ENCODE measurements around the gene BRSK1. TPM values are rescaled to one million over a fixed set of nuclear protein-coding genes. Genes with fewer than 3 reads are reported as not detected.

BRSK1 gene
- total and polyA plus RNA-seq, 10 of the 15 experiments (the other 5 are each of a cell fraction or from before 2014, with no cell fraction given) = 0.03 to 0.76 (median 0.25) TPM; not detected in 4

DNA sequence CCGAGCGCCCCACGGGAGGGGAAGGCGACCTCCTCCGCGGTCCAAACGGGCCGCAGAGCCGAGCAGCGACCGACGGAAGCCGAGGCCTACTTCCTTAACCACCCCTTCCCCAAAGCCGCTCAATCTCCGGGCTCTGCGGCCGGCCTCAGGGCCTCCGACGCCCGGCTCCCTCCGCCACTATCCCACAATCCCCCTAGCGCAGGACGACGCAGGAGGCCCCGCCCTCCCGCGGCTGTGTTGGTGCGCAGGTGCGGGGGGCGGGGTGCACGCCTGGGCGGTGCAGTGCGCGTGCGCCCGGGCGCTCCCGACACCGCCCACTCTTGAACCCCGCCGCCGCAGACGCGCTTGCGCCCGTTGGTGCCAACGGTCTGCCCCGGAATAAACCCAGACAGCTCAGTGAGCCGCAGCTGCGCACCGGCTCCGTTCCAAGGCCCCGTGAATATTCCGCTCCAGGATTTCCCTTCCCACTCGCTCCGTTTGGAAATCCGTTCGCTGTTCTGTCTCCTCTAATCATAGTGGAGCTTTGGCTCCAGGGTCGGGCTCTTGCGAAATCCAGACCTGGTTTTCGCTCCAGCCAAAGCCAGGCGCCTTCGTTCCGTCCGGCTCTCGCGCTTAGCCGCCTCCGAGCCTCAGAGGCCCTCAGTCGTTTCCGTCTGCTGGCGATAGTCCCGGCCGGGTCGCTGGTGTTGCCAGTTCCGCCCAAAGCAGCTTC lies 24.8 kb upstream of the BRSK1 start, which contains the start of gene PPP6R1:
TSS of gene PPP6R1 (minus strand) at position 190 of the 712 bp plus-strand sequence. CDS start 11,914 bp downstream, outside the sequence.
- Histone ChIP-seq H3K9ac (ENCODE audit: control insufficient read depth, insufficient read depth, low read length) (peak within 1 kb of the TSS; percentile 95), H3K4me1 (ENCODE audit: control insufficient read depth, insufficient read depth, low read length) (peaks cover 7% of the 10 kb centered on the region), H3K4me2 (ENCODE audit: control insufficient read depth, insufficient read depth) (peak within 1 kb of the TSS; percentile 96), H3K27me3 (replicated peaks in 1 of 2; ENCODE audit: control insufficient read depth in 2 of 2, insufficient read depth in 2 of 2, low read length in 1 of 2) (no peaks in the 10 kb centered on the region), H3K9me3 (replicated peaks; ENCODE audit: control insufficient read depth, insufficient read depth, low read length) (no peaks in the 10 kb centered on the region), H2AFZ (ENCODE audit: control insufficient read depth, low read depth, low read length) (peak within 1 kb of the TSS; percentile 97), H3K27ac (ENCODE audit: control insufficient read depth, insufficient read depth) (peak within 1 kb of the TSS; percentile 96), H4K20me1 (ENCODE audit: control insufficient read depth, insufficient read depth) (peaks cover 7% of the 10 kb centered on the region; the same call in 1 of the 2 replicates), H3K4me3 (peak within 1 kb of the TSS; percentile 100), H3K79me2 (ENCODE audit: control insufficient read depth, insufficient read depth, low read length) (peaks cover 50% of the 10 kb centered on the region), H3K36me3 (ENCODE audit: control insufficient read depth in 2 of 2, insufficient read depth in 2 of 2, low read length in 1 of 2) (no peaks in the 10 kb centered on the region; a peak in 2 of 4 replicates)
- no TSS peak for BruUV-seq (replicated peaks)
- in situ Hi-C loops (cut with MboI) = no loop called here
- FAIRE-seq (peak; percentile 96), ATAC-seq (peak; percentile 85), DNase-seq (ENCODE audit: low read depth, low spot score) (peak; percentile 97)
- WGBS (ENCODE audit: insufficient coverage, insufficient replicate concordance, low lambda C conversion rate, missing lambda C conversion rate) = under 1% methylated on average over 64 of the region's 76 CpGs
- intact Hi-C loops (cut with micrococcal nuclease; ENCODE audit: unreplicated experiment) = loop anchor here (1.0 to 10.0 kb wide), 2 partner anchors 17 to 126 kb away; partner anchors contain the start of genes RPL28 and TMEM238
- SMC1A ChIA-PET (ENCODE audit: uncharacterized antibody, unreplicated experiment) = interaction anchor here (1.0 to 3.1 kb wide), 5 partner anchors 11 to 80 kb away, joined by 3 to 25 read pairs (median 6); partner anchors contain the start of genes HSPBP1 and KMT5C
- CTCF ChIA-PET = interaction anchor here (0.6 to 2.1 kb wide), 5 partner anchors 14 to 374 kb away, joined by 4 to 8 read pairs (median 5); partner anchors contain the start of gene TMEM238
- POLR2A ChIA-PET = interaction anchor here (0.6 to 2.4 kb wide), 13 partner anchors 8 to 412 kb away, joined by 3 to 39 read pairs (median 4); partner anchors contain the start of genes HSPBP1, KMT5C, ZNF628 and ZNF784
- RAD21 ChIA-PET (ENCODE audit: unreplicated experiment) = interaction anchor here (0.8 to 1.8 kb wide), 7 partner anchors 8 to 125 kb away, joined by 3 to 13 read pairs (median 5); partner anchors contain the start of genes HSPBP1, KMT5C and TMEM238
- TF ChIP-seq MXI1 (IDR thresholded peaks at IDR 0.05; ENCODE audit: low read depth, low read length) = peak; percentile 68
- TF ChIP-seq, protein P1, sequence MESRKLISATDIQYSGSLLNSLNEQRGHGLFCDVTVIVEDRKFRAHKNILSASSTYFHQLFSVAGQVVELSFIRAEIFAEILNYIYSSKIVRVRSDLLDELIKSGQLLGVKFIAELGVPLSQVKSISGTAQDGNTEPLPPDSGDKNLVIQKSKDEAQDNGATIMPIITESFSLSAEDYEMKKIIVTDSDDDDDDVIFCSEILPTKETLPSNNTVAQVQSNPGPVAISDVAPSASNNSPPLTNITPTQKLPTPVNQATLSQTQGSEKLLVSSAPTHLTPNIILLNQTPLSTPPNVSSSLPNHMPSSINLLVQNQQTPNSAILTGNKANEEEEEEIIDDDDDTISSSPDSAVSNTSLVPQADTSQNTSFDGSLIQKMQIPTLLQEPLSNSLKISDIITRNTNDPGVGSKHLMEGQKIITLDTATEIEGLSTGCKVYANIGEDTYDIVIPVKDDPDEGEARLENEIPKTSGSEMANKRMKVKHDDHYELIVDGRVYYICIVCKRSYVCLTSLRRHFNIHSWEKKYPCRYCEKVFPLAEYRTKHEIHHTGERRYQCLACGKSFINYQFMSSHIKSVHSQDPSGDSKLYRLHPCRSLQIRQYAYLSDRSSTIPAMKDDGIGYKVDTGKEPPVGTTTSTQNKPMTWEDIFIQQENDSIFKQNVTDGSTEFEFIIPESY (IDR thresholded peaks at IDR 0.05) = peak; percentile 45; the same call in 1 of the 2 replicates
- TF ChIP-seq, protein P2, sequence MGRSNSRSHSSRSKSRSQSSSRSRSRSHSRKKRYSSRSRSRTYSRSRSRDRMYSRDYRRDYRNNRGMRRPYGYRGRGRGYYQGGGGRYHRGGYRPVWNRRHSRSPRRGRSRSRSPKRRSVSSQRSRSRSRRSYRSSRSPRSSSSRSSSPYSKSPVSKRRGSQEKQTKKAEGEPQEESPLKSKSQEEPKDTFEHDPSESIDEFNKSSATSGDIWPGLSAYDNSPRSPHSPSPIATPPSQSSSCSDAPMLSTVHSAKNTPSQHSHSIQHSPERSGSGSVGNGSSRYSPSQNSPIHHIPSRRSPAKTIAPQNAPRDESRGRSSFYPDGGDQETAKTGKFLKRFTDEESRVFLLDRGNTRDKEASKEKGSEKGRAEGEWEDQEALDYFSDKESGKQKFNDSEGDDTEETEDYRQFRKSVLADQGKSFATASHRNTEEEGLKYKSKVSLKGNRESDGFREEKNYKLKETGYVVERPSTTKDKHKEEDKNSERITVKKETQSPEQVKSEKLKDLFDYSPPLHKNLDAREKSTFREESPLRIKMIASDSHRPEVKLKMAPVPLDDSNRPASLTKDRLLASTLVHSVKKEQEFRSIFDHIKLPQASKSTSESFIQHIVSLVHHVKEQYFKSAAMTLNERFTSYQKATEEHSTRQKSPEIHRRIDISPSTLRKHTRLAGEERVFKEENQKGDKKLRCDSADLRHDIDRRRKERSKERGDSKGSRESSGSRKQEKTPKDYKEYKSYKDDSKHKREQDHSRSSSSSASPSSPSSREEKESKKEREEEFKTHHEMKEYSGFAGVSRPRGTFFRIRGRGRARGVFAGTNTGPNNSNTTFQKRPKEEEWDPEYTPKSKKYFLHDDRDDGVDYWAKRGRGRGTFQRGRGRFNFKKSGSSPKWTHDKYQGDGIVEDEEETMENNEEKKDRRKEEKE (IDR thresholded peaks at IDR 0.05) = no peak
- no peak; the same call in 1 of the 2 replicates for TF ChIP-seq SMARCA5 (IDR thresholded peaks at IDR 0.05)
- TF ChIP-seq, protein P3, sequence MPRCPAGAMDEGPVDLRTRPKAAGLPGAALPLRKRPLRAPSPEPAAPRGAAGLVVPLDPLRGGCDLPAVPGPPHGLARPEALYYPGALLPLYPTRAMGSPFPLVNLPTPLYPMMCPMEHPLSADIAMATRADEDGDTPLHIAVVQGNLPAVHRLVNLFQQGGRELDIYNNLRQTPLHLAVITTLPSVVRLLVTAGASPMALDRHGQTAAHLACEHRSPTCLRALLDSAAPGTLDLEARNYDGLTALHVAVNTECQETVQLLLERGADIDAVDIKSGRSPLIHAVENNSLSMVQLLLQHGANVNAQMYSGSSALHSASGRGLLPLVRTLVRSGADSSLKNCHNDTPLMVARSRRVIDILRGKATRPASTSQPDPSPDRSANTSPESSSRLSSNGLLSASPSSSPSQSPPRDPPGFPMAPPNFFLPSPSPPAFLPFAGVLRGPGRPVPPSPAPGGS (IDR thresholded peaks at IDR 0.05; ENCODE audit: borderline replicate concordance, insufficient read depth, low read depth, low read length, poor library complexity, severe bottlenecking) = no peak
- TF ChIP-seq SP1 (IDR thresholded peaks at IDR 0.05; ENCODE audit: low read depth, low read length) = peak; percentile 96
- TF ChIP-seq, protein P4, sequence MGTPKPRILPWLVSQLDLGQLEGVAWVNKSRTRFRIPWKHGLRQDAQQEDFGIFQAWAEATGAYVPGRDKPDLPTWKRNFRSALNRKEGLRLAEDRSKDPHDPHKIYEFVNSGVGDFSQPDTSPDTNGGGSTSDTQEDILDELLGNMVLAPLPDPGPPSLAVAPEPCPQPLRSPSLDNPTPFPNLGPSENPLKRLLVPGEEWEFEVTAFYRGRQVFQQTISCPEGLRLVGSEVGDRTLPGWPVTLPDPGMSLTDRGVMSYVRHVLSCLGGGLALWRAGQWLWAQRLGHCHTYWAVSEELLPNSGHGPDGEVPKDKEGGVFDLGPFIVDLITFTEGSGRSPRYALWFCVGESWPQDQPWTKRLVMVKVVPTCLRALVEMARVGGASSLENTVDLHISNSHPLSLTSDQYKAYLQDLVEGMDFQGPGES (IDR thresholded peaks at IDR 0.05) = 0 out of 2 replicates have a peak, but pooled peaks have one; percentile 12
- peak; percentile 89 for TF ChIP-seq YY1 (IDR thresholded peaks at IDR 0.05; ENCODE audit: low read depth, low read length)
- TF ChIP-seq, protein P5, sequence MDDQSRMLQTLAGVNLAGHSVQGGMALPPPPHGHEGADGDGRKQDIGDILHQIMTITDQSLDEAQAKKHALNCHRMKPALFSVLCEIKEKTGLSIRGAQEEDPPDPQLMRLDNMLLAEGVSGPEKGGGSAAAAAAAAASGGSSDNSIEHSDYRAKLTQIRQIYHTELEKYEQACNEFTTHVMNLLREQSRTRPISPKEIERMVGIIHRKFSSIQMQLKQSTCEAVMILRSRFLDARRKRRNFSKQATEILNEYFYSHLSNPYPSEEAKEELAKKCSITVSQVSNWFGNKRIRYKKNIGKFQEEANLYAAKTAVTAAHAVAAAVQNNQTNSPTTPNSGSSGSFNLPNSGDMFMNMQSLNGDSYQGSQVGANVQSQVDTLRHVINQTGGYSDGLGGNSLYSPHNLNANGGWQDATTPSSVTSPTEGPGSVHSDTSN (IDR thresholded peaks at IDR 0.05; ENCODE audit: insufficient replicate concordance, low read depth, low read length) = peak; percentile 35
- TF ChIP-seq, protein P6, sequence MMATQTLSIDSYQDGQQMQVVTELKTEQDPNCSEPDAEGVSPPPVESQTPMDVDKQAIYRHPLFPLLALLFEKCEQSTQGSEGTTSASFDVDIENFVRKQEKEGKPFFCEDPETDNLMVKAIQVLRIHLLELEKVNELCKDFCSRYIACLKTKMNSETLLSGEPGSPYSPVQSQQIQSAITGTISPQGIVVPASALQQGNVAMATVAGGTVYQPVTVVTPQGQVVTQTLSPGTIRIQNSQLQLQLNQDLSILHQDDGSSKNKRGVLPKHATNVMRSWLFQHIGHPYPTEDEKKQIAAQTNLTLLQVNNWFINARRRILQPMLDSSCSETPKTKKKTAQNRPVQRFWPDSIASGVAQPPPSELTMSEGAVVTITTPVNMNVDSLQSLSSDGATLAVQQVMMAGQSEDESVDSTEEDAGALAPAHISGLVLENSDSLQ (IDR thresholded peaks at IDR 0.05) = peak; percentile 71
- TF ChIP-seq NFXL1 (IDR thresholded peaks at IDR 0.05; ENCODE audit: borderline replicate concordance) = no peak
